ENCODE measurements around the gene RELT. TPM values are rescaled to one million over a fixed set of nuclear protein-coding genes. Genes with fewer than 3 reads are reported as not detected.

Gene RELT
- total and polyA plus RNA-seq, 2 experiments from 2014 or later, result 2.0 to 6.3 TPM

- Histone ChIP-seq H3K4me3 (no peak overlapping the region), H3K36me3 (ENCODE audit: insufficient read depth) (no peaks in the 10 kb centered on the region), H3K9me2 (ENCODE audit: insufficient read depth) (no peaks in the 10 kb centered on the region), H3K27ac (ENCODE audit: low read depth) (no peak overlapping the region), H3K79me2 (replicated peaks; ENCODE audit: insufficient read depth) (no peaks in the 10 kb centered on the region), H2AFZ (no peak overlapping the region), H3F3A (replicated peaks; ENCODE audit: low read depth) (0 out of 2 replicates have a peak, but pooled peaks cover 13% of the 10 kb centered on the region), H4K20me1 (replicated peaks; ENCODE audit: insufficient read depth) (peaks cover 5% of the 10 kb centered on the region), H3K4me1 (ENCODE audit: insufficient read depth) (peaks cover 6% of the 10 kb centered on the region; the same call in 1 of the 2 replicates), H3K4me2 (no peak overlapping the region), H3K27me3 (ENCODE audit: insufficient read depth) (no peaks in the 10 kb centered on the region)
- Mint-ChIP-seq H3K27me3 (ENCODE audit: insufficient read depth, low read depth, poor library complexity) (peaks cover 11% of the 10 kb centered on the region), H3K4me1 (peaks cover 5% of the 10 kb centered on the region; the same call in 1 of the 3 replicates), H3K36me3 (ENCODE audit: low read depth) (no peaks in the 10 kb centered on the region), H3K4me3 (no peak overlapping the region), H3K9me3 (no peaks in the 10 kb centered on the region; the same call in 2 of the 3 replicates), H3K27ac (no peak overlapping the region)
- peak; percentile 78 for DNase-seq (ENCODE audit: low spot score)
- TF ChIP-seq EZH2 (IDR thresholded peaks at IDR 0.05; ENCODE audit: low read depth, unreplicated experiment) (no peak), STAT1 (IDR thresholded peaks at IDR 0.05; ENCODE audit: unreplicated experiment) (no peak), CTCF (conservative IDR thresholded peaks at IDR 0.05; ENCODE audit: low read depth in 2 of 2) (peak; percentile 70 to 83), POLR2AphosphoS5 (IDR thresholded peaks at IDR 0.05; ENCODE audit: low read depth) (no peak), ZNF331 (CRISPR knock-in tag; IDR thresholded peaks at IDR 0.05; ENCODE audit: low read depth) (no peak)
- peak; percentile 17 for ATAC-seq
Measured at GRCh38 chr11:73359930-73360742, 16.1 kb upstream of the RELT start.

GRCh38 chr11:73360743-73361369 is 15.3 kb upstream of the RELT start:
- Histone ChIP-seq H3K36me3 (ENCODE audit: insufficient read depth) (no peaks in the 10 kb centered on the region), H2AFZ (no peak overlapping the region), H3K27me3 (ENCODE audit: insufficient read depth) (no peaks in the 10 kb centered on the region), H3K9me2 (ENCODE audit: insufficient read depth) (no peaks in the 10 kb centered on the region), H4K20me1 (replicated peaks; ENCODE audit: insufficient read depth) (peaks cover 5% of the 10 kb centered on the region), H3K4me1 (ENCODE audit: insufficient read depth) (peaks cover 6% of the 10 kb centered on the region; the same call in 1 of the 2 replicates), H3K4me2 (no peak overlapping the region), H3K4me3 (no peak overlapping the region), H3K27ac (ENCODE audit: low read depth) (no peak overlapping the region), H3K79me2 (replicated peaks; ENCODE audit: insufficient read depth) (no peaks in the 10 kb centered on the region), H3F3A (replicated peaks; ENCODE audit: low read depth) (0 out of 2 replicates have a peak, but pooled peaks cover 13% of the 10 kb centered on the region)
- DNase-seq (ENCODE audit: low spot score), result no peak
- ATAC-seq, result no peak
- TF ChIP-seq ZNF462 (CRISPR knock-in tag; IDR thresholded peaks at IDR 0.05) (no peak), ETS1 (IDR thresholded peaks at IDR 0.05) (no peak), CREB1 (CRISPR knock-in tag; IDR thresholded peaks at IDR 0.05; ENCODE audit: low read depth) (no peak)
- peaks cover 5% of the 10 kb centered on the region; the same call in 1 of the 3 replicates for H3K4me1 Mint-ChIP-seq
- no peaks in the 10 kb centered on the region for H3K36me3 Mint-ChIP-seq (ENCODE audit: low read depth)
- no peak overlapping the region for H3K4me3 Mint-ChIP-seq
- H3K27me3 Mint-ChIP-seq (ENCODE audit: insufficient read depth, low read depth, poor library complexity), result peaks cover 11% of the 10 kb centered on the region
- no peak overlapping the region for H3K27ac Mint-ChIP-seq
- H3K9me3 Mint-ChIP-seq, result no peaks in the 10 kb centered on the region; the same call in 2 of the 3 replicates

Measured in GM23338 (cell line).